Gastrocnemius medialis (tissue), 4 donors: ENCODE results near the gene FBLN1.

Experiments used
- POLR2A ChIP-seq, 2 donors: fragments of 450-650 bp; IDR thresholded peaks; one replicate each; pipeline ENCODE4 v1.6.1; 2017; ENCODE audit warnings: antibody characterized with exemption in 2 of 2, mild to moderate bottlenecking in 2 of 2, moderate library complexity in 2 of 2
- TF ChIP-seq, protein P1 (sequence below), 5 experiments: fragments of 450-650 bp in 3 of 5; fragments of 200-600 bp in 2 of 5; sonication (generic) in 2 of 5; IDR thresholded peaks in 4 of 5; conservative IDR thresholded peaks in 1 of 5; 1 replicate in 4 of 5; 2 replicates in 1 of 5; pipeline ENCODE4 v1.5.1; 2016 to 2019; ENCODE audit warnings: antibody characterized with exemption in 5 of 5, mild to moderate bottlenecking in 3 of 5, moderate library complexity in 3 of 5

DNA sequence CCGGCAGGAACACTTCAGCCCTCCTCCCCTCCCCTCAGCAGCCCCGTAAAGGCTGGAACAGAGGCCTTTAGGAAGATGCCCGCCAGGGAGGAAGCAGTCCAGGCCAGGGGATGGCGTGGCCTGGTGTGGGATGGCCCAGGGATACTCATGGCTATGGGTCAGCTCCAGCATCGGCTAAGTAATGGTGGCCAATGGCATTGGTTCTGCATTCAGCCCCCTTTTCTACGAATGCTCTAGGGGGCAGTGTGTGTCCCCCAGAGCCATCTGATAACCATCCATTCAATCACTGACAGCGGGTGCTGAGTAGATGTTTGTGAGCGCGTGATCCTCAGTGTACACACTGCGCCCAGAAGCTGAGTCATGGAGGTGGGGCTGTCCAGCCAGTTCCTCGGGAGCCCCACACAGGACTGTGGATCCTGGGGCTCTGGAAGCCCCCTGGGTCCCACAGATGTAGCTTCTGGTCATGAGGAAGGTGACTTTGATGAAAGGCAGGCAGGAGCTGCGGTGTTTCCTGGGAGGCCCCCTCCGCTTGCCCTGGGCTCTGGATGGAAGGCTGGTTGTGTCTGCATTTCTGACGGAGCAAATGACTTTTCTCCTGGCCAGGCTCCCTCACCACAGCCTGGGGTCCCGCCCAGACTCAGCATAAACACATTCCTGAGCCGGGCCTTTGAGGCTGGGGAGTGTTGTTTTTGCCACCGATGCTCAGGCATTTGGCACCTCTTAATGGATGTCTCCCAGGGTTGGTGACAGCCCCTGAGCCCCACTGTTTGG is 46.5 kb downstream of the FBLN1 start:
- TF ChIP-seq, protein P1, sequence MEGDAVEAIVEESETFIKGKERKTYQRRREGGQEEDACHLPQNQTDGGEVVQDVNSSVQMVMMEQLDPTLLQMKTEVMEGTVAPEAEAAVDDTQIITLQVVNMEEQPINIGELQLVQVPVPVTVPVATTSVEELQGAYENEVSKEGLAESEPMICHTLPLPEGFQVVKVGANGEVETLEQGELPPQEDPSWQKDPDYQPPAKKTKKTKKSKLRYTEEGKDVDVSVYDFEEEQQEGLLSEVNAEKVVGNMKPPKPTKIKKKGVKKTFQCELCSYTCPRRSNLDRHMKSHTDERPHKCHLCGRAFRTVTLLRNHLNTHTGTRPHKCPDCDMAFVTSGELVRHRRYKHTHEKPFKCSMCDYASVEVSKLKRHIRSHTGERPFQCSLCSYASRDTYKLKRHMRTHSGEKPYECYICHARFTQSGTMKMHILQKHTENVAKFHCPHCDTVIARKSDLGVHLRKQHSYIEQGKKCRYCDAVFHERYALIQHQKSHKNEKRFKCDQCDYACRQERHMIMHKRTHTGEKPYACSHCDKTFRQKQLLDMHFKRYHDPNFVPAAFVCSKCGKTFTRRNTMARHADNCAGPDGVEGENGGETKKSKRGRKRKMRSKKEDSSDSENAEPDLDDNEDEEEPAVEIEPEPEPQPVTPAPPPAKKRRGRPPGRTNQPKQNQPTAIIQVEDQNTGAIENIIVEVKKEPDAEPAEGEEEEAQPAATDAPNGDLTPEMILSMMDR (IDR thresholded peaks at IDR 0.05 in 4 of 5, conservative IDR thresholded peaks at IDR 0.05 in 1 of 5), result no peak
- no peak for TF ChIP-seq POLR2A (IDR thresholded peaks at IDR 0.05)
